ENCODE data around the gene STAU1. TPM values are rescaled to one million over a fixed set of nuclear protein-coding genes. Genes with fewer than 3 reads are reported as not detected.

The STAU1 gene
- total and polyA plus RNA-seq, 9 donors: 37.2 to 113 (median 70.5) TPM

- Histone ChIP-seq H3K4me1 (ENCODE audit: insufficient read depth) (no peaks in the 10 kb centered on the region), H3K9me3 (no peaks in the 10 kb centered on the region), H3K27me3 (no peaks in the 10 kb centered on the region), H3K36me3 (no peaks in the 10 kb centered on the region), H3K27ac (no peak overlapping the region), H3K4me3 (no peak overlapping the region)
- TF ChIP-seq POLR2A (IDR thresholded peaks at IDR 0.05) (no peak), EP300 (IDR thresholded peaks at IDR 0.05) (no peak)
- TF ChIP-seq, protein P1, sequence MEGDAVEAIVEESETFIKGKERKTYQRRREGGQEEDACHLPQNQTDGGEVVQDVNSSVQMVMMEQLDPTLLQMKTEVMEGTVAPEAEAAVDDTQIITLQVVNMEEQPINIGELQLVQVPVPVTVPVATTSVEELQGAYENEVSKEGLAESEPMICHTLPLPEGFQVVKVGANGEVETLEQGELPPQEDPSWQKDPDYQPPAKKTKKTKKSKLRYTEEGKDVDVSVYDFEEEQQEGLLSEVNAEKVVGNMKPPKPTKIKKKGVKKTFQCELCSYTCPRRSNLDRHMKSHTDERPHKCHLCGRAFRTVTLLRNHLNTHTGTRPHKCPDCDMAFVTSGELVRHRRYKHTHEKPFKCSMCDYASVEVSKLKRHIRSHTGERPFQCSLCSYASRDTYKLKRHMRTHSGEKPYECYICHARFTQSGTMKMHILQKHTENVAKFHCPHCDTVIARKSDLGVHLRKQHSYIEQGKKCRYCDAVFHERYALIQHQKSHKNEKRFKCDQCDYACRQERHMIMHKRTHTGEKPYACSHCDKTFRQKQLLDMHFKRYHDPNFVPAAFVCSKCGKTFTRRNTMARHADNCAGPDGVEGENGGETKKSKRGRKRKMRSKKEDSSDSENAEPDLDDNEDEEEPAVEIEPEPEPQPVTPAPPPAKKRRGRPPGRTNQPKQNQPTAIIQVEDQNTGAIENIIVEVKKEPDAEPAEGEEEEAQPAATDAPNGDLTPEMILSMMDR (IDR thresholded peaks at IDR 0.05): no peak
- 57 to 74% (median 73%) methylated on average over 1 of the region's 1 CpG for WGBS, 3 donors
- DNase-seq: no peak
- intact Hi-C loops (cut with DNase I): no loop called here
Measured at GRCh38 chr20:49166534-49167449, 21.3 kb downstream of the STAU1 start.

DNA sequence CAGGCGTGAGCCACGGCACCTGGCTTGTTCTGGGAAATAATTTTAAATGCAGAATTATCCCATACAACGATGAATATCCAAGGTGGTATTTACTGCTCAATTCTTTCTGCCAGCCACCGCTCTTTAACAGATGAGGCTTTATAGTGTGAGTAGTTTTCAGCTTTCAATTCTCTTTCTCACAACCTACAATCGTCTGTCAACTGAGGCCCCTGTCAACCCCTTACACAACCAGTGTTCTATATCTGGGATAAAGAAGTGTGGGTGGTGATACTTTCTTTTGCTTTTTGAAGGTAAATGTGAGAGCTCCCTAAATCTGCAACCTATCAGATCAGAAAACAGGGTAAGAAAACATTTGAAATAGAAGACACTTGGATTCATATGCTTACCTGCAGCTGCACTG, 22.5 kb downstream of the STAU1 start:
- DNase-seq: no peak
- Histone ChIP-seq H3K27me3 (no peaks in the 10 kb centered on the region), H3K9me3 (no peaks in the 10 kb centered on the region), H3K4me1 (ENCODE audit: insufficient read depth) (peaks cover 4% of the 10 kb centered on the region), H3K36me3 (no peaks in the 10 kb centered on the region), H3K27ac (no peak overlapping the region), H3K4me3 (no peak overlapping the region)
- TF ChIP-seq POLR2A (IDR thresholded peaks at IDR 0.05) (no peak), EP300 (IDR thresholded peaks at IDR 0.05) (no peak)
- TF ChIP-seq, protein P1 (IDR thresholded peaks at IDR 0.05): no peak
- intact Hi-C loops (cut with DNase I): no loop called here
- 92 to 96% (median 94%) methylated on average over 5 of the region's 5 CpGs for WGBS, 3 donors

DNA sequence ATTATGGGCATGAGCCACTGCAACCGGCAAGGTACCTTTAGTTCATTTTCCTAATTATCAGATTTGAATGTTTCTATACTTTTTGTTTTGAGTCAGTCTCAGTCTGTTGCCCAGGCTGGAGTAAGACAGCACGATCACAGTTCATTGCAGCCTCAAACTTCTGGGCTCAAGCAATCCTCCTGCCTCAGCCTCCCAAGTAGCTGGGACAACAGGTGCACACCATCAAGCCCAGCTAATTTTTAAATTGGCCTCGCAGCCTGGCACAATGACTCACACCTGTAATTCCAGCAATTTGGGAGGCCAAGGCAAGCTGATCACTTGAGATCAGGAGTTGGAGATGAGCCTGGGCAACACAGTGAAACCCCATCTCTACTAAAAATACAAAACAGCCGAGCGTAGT, 24.4 kb downstream of the STAU1 start:
- Histone ChIP-seq H3K36me3 (no peaks in the 10 kb centered on the region), H3K4me3 (no peak overlapping the region), H3K4me1 (ENCODE audit: insufficient read depth) (peaks cover 4% of the 10 kb centered on the region), H3K9me3 (no peaks in the 10 kb centered on the region), H3K27ac (no peak overlapping the region), H3K27me3 (no peaks in the 10 kb centered on the region)
- TF ChIP-seq, protein P1 (IDR thresholded peaks at IDR 0.05): no peak
- TF ChIP-seq POLR2A (IDR thresholded peaks at IDR 0.05) (no peak), EP300 (IDR thresholded peaks at IDR 0.05) (no peak)
- intact Hi-C loops (cut with DNase I): no loop called here
- WGBS, 3 donors: 96 to 99% (median 98%) methylated on average over 5 of the region's 5 CpGs
- no peak for DNase-seq

GRCh38 chr20:49161428-49162152, 26.5 kb downstream of the STAU1 start:
- Histone ChIP-seq H3K4me3 (no peak overlapping the region), H3K27ac (no peak overlapping the region), H3K27me3 (no peaks in the 10 kb centered on the region), H3K4me1 (ENCODE audit: insufficient read depth) (peaks cover 4% of the 10 kb centered on the region), H3K36me3 (no peaks in the 10 kb centered on the region), H3K9me3 (no peaks in the 10 kb centered on the region)
- WGBS, 3 donors: 81 to 87% (median 87%) methylated on average over 6 of the region's 6 CpGs
- TF ChIP-seq EP300 (IDR thresholded peaks at IDR 0.05) (no peak), POLR2A (IDR thresholded peaks at IDR 0.05) (no peak)
- TF ChIP-seq, protein P1 (IDR thresholded peaks at IDR 0.05): no peak
- intact Hi-C loops (cut with DNase I): no loop called here
- DNase-seq: no peak

Measured in ovary (tissue), 9 donors.